ENCODE results near the gene FXR2. TPM values are rescaled to one million over a fixed set of nuclear protein-coding genes. Genes with fewer than 3 reads are reported as not detected.

The FXR2 gene
- total RNA-seq, 4 donors from 2014 or later = 17.2 to 24.0 (median 20.6) TPM

- intact Hi-C loops (cut with DNase I) = no loop called here
- Histone ChIP-seq H3K36me3 (peaks cover 12 to 75% (median 32%) of the 10 kb centered on the region in 3 donors), H3K4me1 (peaks cover 20 to 28% (median 20%) of the 10 kb centered on the region in 3 donors), H3K4me3 (no peak overlapping the region), H3K27me3 (no peaks in the 10 kb centered on the region), H3K9me3 (no peaks in the 10 kb centered on the region), H3K27ac (no peak overlapping the region)
- no peak for DNase-seq
- no peak for TF ChIP-seq CTCF (IDR thresholded peaks at IDR 0.05)
- TF ChIP-seq POLR2A (IDR thresholded peaks at IDR 0.05) = no peak
- 67 to 97% methylated on average over 1 to 6 of the region's 10 CpGs for WGBS, 2 donors
Observed at GRCh38 chr17:7570351-7570750, 44.3 kb downstream of the FXR2 start.

GRCh38 chr17:7569571-7569970 lies 45.1 kb downstream of the FXR2 start:
- Histone ChIP-seq H3K4me3 (no peak overlapping the region), H3K27me3 (no peaks in the 10 kb centered on the region), H3K4me1 (peaks cover 12 to 26% (median 13%) of the 10 kb centered on the region in 3 donors), H3K9me3 (no peaks in the 10 kb centered on the region), H3K27ac (no peak overlapping the region), H3K36me3 (peaks cover 9 to 75% (median 31%) of the 10 kb centered on the region in 3 donors)
- WGBS, 2 donors = 68 to 77% methylated on average over 5 of the region's 5 CpGs
- intact Hi-C loops (cut with DNase I) = no loop called here
- no peak for DNase-seq
- TF ChIP-seq POLR2A (IDR thresholded peaks at IDR 0.05) (no peak), CTCF (IDR thresholded peaks at IDR 0.05) (no peak)

- Histone ChIP-seq H3K27me3 (no peaks in the 10 kb centered on the region), H3K36me3 (peaks cover 7 to 49% (median 32%) of the 10 kb centered on the region in 3 donors), H3K9me3 (no peaks in the 10 kb centered on the region), H3K27ac (no peak overlapping the region), H3K4me1 (peaks cover 32 to 63% (median 46%) of the 10 kb centered on the region in 3 donors), H3K4me3 (peak overlapping the region in 2 of 4 donors; percentile 97 to 98)
- 50 to 80% methylated on average over 1 to 7 of the region's 30 CpGs for WGBS, 2 donors
- TF ChIP-seq POLR2A (IDR thresholded peaks at IDR 0.05) = no peak
- no peak for TF ChIP-seq CTCF (IDR thresholded peaks at IDR 0.05)
- DNase-seq = no peak
- intact Hi-C loops (cut with DNase I) = no loop called here
Observed at GRCh38 chr17:7563115-7563869, 51.4 kb downstream of the FXR2 start.

- peaks cover 43 to 74% (median 55%) of the 10 kb centered on the region in 3 donors for H3K4me1 ChIP-seq
- no peaks in the 10 kb centered on the region for H3K9me3 ChIP-seq
- WGBS, 2 donors = 0 to 2% methylated on average over 7 to 16 of the region's 28 CpGs
- TF ChIP-seq CTCF (IDR thresholded peaks at IDR 0.05) (no peak), POLR2A (IDR thresholded peaks at IDR 0.05) (no peak)
- peaks cover 7 to 41% (median 28%) of the 10 kb centered on the region in 3 donors for H3K36me3 ChIP-seq
- H3K27me3 ChIP-seq = no peaks in the 10 kb centered on the region
- DNase-seq = no peak
- peak overlapping the region; percentile 77 to 98 (median 94) for H3K4me3 ChIP-seq
- intact Hi-C loops (cut with DNase I) = no loop called here
- peak overlapping the region; percentile 94 to 98 (median 96) for H3K27ac ChIP-seq
Observed at GRCh38 chr17:7562208-7562605, 52.5 kb downstream of the FXR2 start.

- intact Hi-C loops (cut with DNase I) = no loop called here
- Histone ChIP-seq H3K36me3 (peaks cover 7 to 36% (median 25%) of the 10 kb centered on the region in 3 donors), H3K4me1 (peaks cover 44 to 79% (median 58%) of the 10 kb centered on the region in 3 donors), H3K27me3 (no peaks in the 10 kb centered on the region), H3K4me3 (peak within 1 kb of the TSS; percentile 77 to 98 (median 94)), H3K9me3 (no peaks in the 10 kb centered on the region), H3K27ac (peak within 1 kb of the TSS; percentile 94 to 98 (median 96))
- 1 to 3% methylated on average over 10 to 18 of the region's 82 CpGs for WGBS, 2 donors
- DNase-seq = no peak
- TF ChIP-seq CTCF (IDR thresholded peaks at IDR 0.05) (peak in 2 of 6 experiments; percentile 3 to 43), POLR2A (IDR thresholded peaks at IDR 0.05) (peak in 3 of 4 donors; percentile 29 to 64 (median 52))
Observed at GRCh38 chr17:7561589-7562207, 53.0 kb downstream of the FXR2 start, which contains the start of gene SENP3. Gene SENP3, plus strand, starts transcription at chr17:7561919. Its CDS starts 1,158 bp downstream, at chr17:7563077.

Measured in esophagus squamous epithelium (tissue), 5 donors.